IMR-90 (cell line): ENCODE measurements around the gene LANCL1. TPM values are rescaled to one million over a fixed set of nuclear protein-coding genes. Genes with fewer than 3 reads are reported as not detected.

ENCODE experiments used
- ATAC-seq: fragments of 200-7000 bp; cut with Tn5 transposase; 2 replicates; pipeline ENCODE4 v1.9.1; 2020; ENCODE audit warnings: low read depth, mild to moderate bottlenecking, moderate library complexity
- BruUV-seq: library from RNA; stranded (reverse); fragments of 400-500 nt; replicated peaks from 2 replicates; lab custom pipeline; 2021; lab: Mats Ljungman, UMichigan
- CTCF ChIA-PET: fragments of 300-600 bp; formaldehyde crosslinking; extraction: SDS; loops from one replicate; lab custom pipeline; 2021; ENCODE audit warnings: antibody characterized with exemption; lab: Yijun Ruan, JAX
- POLR2A ChIA-PET: fragments of 300-600 bp; sonication (Branson Sonifier 250); formaldehyde crosslinking; loops from one replicate; lab custom pipeline; 2022; ENCODE audit warnings: antibody characterized with exemption; ENCODE audit not compliant: unreplicated experiment; lab: Charles Lee
- DNase-seq: peaks from one replicate; pipeline ENCODE4 v3.0.0; 2013
- H2AFZ ChIP-seq: replicated peaks from 2 replicates; pipeline ENCODE3; 2013; ENCODE audit warnings: low read length, mild to moderate bottlenecking; ENCODE audit not compliant: poor library complexity
- H2AK5ac ChIP-seq: 2 replicates; pipeline ENCODE4 v1.6.1; 2013; ENCODE audit warnings: low read depth, low read length, inconsistent platforms
- H2AK9ac ChIP-seq: replicated peaks from 2 replicates; pipeline ENCODE3; 2013; ENCODE audit warnings: mild to moderate bottlenecking, low read depth, low read length, moderate library complexity; ENCODE audit not compliant: poor library complexity
- H2BK120ac ChIP-seq: 2 replicates; pipeline ENCODE4 v1.6.1; 2013; ENCODE audit warnings: low read depth, low read length, inconsistent platforms
- H2BK15ac ChIP-seq: 3 replicates; pipeline ENCODE4 v1.6.1; 2013; ENCODE audit warnings: low read depth, low read length, inconsistent platforms
- H2BK20ac ChIP-seq: 2 replicates; pipeline ENCODE4 v1.6.1; 2013; ENCODE audit warnings: low read depth, mild to moderate bottlenecking, inconsistent platforms, low read length, moderate library complexity
- H2BK5ac ChIP-seq: 2 replicates; pipeline ENCODE4 v1.6.1; 2013; ENCODE audit warnings: mild to moderate bottlenecking, low read depth, low read length, inconsistent platforms; ENCODE audit not compliant: poor library complexity, severe bottlenecking
- H3K14ac ChIP-seq: replicated peaks from 2 replicates; pipeline ENCODE4 v1.6.1; 2013; ENCODE audit warnings: low read depth, low read length, inconsistent platforms
- H3K18ac ChIP-seq: 2 replicates; pipeline ENCODE4 v1.6.1; 2013; ENCODE audit warnings: low read depth, low read length, control low read depth
- H3K23ac ChIP-seq: 2 replicates; pipeline ENCODE4 v1.6.1; 2013; ENCODE audit warnings: low read depth, low read length, inconsistent platforms
- H3K27ac ChIP-seq: 2 replicates; pipeline ENCODE4 v1.5.1; 2013; ENCODE audit warnings: mild to moderate bottlenecking, control low read depth, low read length; ENCODE audit not compliant: insufficient read depth
- H3K27me3 ChIP-seq: 2 replicates; pipeline ENCODE4 v1.6.1; 2013; ENCODE audit warnings: low read length; ENCODE audit not compliant: control insufficient read depth, insufficient read depth
- H3K36me3 ChIP-seq: 2 replicates; pipeline ENCODE4 v1.6.1; 2013; ENCODE audit warnings: low read length, mixed read lengths; ENCODE audit not compliant: control insufficient read depth, insufficient read depth
- H3K4ac ChIP-seq: 2 replicates; pipeline ENCODE4 v1.6.1; 2013; ENCODE audit warnings: low read depth, low read length, inconsistent platforms
- H3K4me1 ChIP-seq: 2 replicates; pipeline ENCODE4 v1.6.1; 2013; ENCODE audit warnings: low read length, mixed read lengths; ENCODE audit not compliant: control insufficient read depth, insufficient read depth
- H3K4me2 ChIP-seq: 2 replicates; pipeline ENCODE4 v1.6.1; 2013; ENCODE audit warnings: low read depth, mild to moderate bottlenecking, control low read depth, low read length, moderate library complexity
- H3K4me3 ChIP-seq: 2 replicates; pipeline ENCODE4 v1.5.1; 2013; ENCODE audit warnings: low read depth, mild to moderate bottlenecking, control low read depth, low read length, moderate library complexity; ENCODE audit not compliant: insufficient read depth
- H3K56ac ChIP-seq: 2 replicates; pipeline ENCODE4 v1.6.1; 2013; ENCODE audit warnings: low read length, inconsistent platforms; ENCODE audit not compliant: insufficient read depth; ENCODE audit errors: extremely low read depth
- H3K79me1 ChIP-seq, 2 experiments: 2 replicates each; pipeline ENCODE4 v1.6.1; 2013; ENCODE audit warnings: low read length in 2 of 2, inconsistent platforms in 1 of 2, low read depth in 1 of 2
- H3K9ac ChIP-seq: 2 replicates; pipeline ENCODE4 v1.6.1; 2013; ENCODE audit warnings: low read depth, low read length, control low read depth
- H3K9me1 ChIP-seq: 2 replicates; pipeline ENCODE4 v1.6.1; 2013; ENCODE audit warnings: low read length, inconsistent platforms; ENCODE audit not compliant: insufficient read depth
- H3K9me3 ChIP-seq: 2 replicates; pipeline ENCODE4 v1.6.1; 2013; ENCODE audit warnings: low read length; ENCODE audit not compliant: control insufficient read depth, insufficient read depth
- H4K20me1 ChIP-seq: 2 replicates; pipeline ENCODE4 v1.6.1; 2013; ENCODE audit warnings: low read length, inconsistent platforms; ENCODE audit not compliant: insufficient read depth
- H4K5ac ChIP-seq: 2 replicates; pipeline ENCODE4 v1.6.1; 2013; ENCODE audit warnings: mild to moderate bottlenecking, low read depth, low read length, control low read depth
- H4K8ac ChIP-seq, 2 experiments: 2 replicates each; pipeline ENCODE4 v1.6.1; 2013; ENCODE audit warnings: low read depth in 2 of 2, low read length in 2 of 2, control low read depth in 1 of 2, inconsistent platforms in 1 of 2
- H4K91ac ChIP-seq: 2 replicates; pipeline ENCODE4 v1.6.1; 2013; ENCODE audit warnings: low read depth, low read length, inconsistent platforms; ENCODE audit not compliant: insufficient read depth
- BHLHE40 ChIP-seq: fragments of 150-350 bp; IDR thresholded peaks from 2 replicates; pipeline ENCODE4 v1.6.1; 2016; ENCODE audit warnings: mild to moderate bottlenecking, low read depth, low read length
- CHD1 ChIP-seq: IDR thresholded peaks from 2 replicates; pipeline ENCODE4 v1.6.1; 2012; ENCODE audit warnings: low read depth, low read length, improper control_type of control experiment
- CTCF ChIP-seq: conservative IDR thresholded peaks from 2 replicates; pipeline ENCODE4 v1.5.1; 2012; ENCODE audit warnings: mild to moderate bottlenecking, low read depth, low read length, improper control_type of control experiment
- MXI1 ChIP-seq: IDR thresholded peaks from 2 replicates; pipeline ENCODE4 v1.6.1; 2012; ENCODE audit warnings: low read depth, mild to moderate bottlenecking, low read length, moderate library complexity, borderline replicate concordance
- NFE2L2 ChIP-seq: fragments of 150-350 bp; IDR thresholded peaks from 2 replicates; pipeline ENCODE4 v1.6.1; 2016; ENCODE audit warnings: low read depth, mild to moderate bottlenecking, low read length
- POLR2A ChIP-seq: IDR thresholded peaks from 2 replicates; pipeline ENCODE4 v1.6.1; 2012; ENCODE audit warnings: mild to moderate bottlenecking, low read depth, low read length
- RAD21 ChIP-seq: IDR thresholded peaks from 2 replicates; pipeline ENCODE4 v1.6.1; 2012; ENCODE audit warnings: low read length, improper control_type of control experiment
- RCOR1 ChIP-seq: IDR thresholded peaks from 2 replicates; pipeline ENCODE4 v1.6.1; 2012; ENCODE audit warnings: mild to moderate bottlenecking, low read length, improper control_type of control experiment; ENCODE audit not compliant: insufficient replicate concordance
- SMC3 ChIP-seq: fragments of 150-350 bp; IDR thresholded peaks from 2 replicates; pipeline ENCODE4 v1.6.1; 2016; ENCODE audit warnings: low read depth, mild to moderate bottlenecking, antibody characterized with exemption, low read length, moderate library complexity
- USF2 ChIP-seq: fragments of 150-350 bp; IDR thresholded peaks from 2 replicates; pipeline ENCODE4 v1.6.1; 2017; ENCODE audit warnings: mild to moderate bottlenecking, antibody characterized with exemption, low read length, low read depth
- dilution Hi-C: fragments of 300-500 bp; cut with HindIII; formaldehyde crosslinking; loops from one replicate; pipeline ENCODE4 v1.14.3; 2018; ENCODE audit warnings: low sequenced_read_pairs; ENCODE audit not compliant: unreplicated experiment
- in situ Hi-C: fragments of 300-500 bp; cut with MboI; formaldehyde crosslinking; loops from 3 replicates; pipeline ENCODE4 v1.14.3; 2019; ENCODE audit warnings: low sequenced_read_pairs, inconsistent platforms, mixed read lengths
- intact Hi-C: fragments of 100-400 bp; cut with micrococcal nuclease; formaldehyde crosslinking; loops from 2 replicates; pipeline ENCODE4 v1.10.0; 2022
- polyA plus RNA-seq, 3 experiments: library from polyadenylated mRNA; depleted of rRNA; stranded (reverse); fragments of >200 nt; gene quantifications; 2 replicates each; pipeline ENCODE4 v1.2.3, GENCODE V29; 2012; ENCODE audit warnings: low replicate concordance in 1 of 3
- total RNA-seq: library from RNA; depleted of rRNA; stranded (reverse); fragments of >200 nt; gene quantifications from 2 replicates; pipeline ENCODE4 v1.2.3, GENCODE V29; 2012

Gene LANCL1
- total and polyA plus RNA-seq, 2 of the 4 experiments (the other 2 are of a cell fraction), result 29.7 to 53.8 TPM

GRCh38 chr2:210388148-210388547, 88.4 kb downstream of the LANCL1 start:
- Histone ChIP-seq H2BK120ac (no peak overlapping the region), H3K9me1 (no peaks in the 10 kb centered on the region), H3K14ac (no peak overlapping the region), H3K4me2 (no peak overlapping the region), H3K79me1 (no peaks in the 10 kb centered on the region), H3K23ac (no peak overlapping the region), H3K4ac (no peak overlapping the region), H4K5ac (no peak overlapping the region), H2BK15ac (no peak overlapping the region), H2BK20ac (no peak overlapping the region), H4K8ac (no peak overlapping the region), H3K27me3 (no peaks in the 10 kb centered on the region), H3K4me3 (no peak overlapping the region), H3K4me1 (no peaks in the 10 kb centered on the region), H3K56ac (no peak overlapping the region), H2AFZ (no peak overlapping the region), H2BK5ac (no peak overlapping the region), H3K18ac (no peak overlapping the region), H3K36me3 (no peaks in the 10 kb centered on the region), H3K9ac (no peak overlapping the region), H4K91ac (no peak overlapping the region), H3K9me3 (no peaks in the 10 kb centered on the region), H2AK5ac (no peak overlapping the region), H2AK9ac (no peak overlapping the region), H3K27ac (no peak overlapping the region), H4K20me1 (no peaks in the 10 kb centered on the region)
- BruUV-seq, result no TSS peak
- CTCF ChIA-PET, result no interaction called here
- TF ChIP-seq MXI1 (no peak), CTCF (no peak), POLR2A (no peak), SMC3 (no peak), CHD1 (no peak), BHLHE40 (no peak), USF2 (no peak), RAD21 (no peak), NFE2L2 (no peak), RCOR1 (no peak)
- dilution Hi-C loops, result no loop called here
- POLR2A ChIA-PET, result no interaction called here
- intact Hi-C loops, result no loop called here
- ATAC-seq (no peak), DNase-seq (no peak)
- in situ Hi-C loops, result no loop called here
